ENCODE data around the gene OR2Y1. TPM values are rescaled to one million over a fixed set of nuclear protein-coding genes. Genes with fewer than 3 reads are reported as not detected.
"Not testable (repeated sequence)": the region's sequence is repeated elsewhere in the genome, so short reads cannot be mapped to it uniquely, and the experiment has no call there.

OR2Y1 gene
- total and polyA plus RNA-seq, 2 of the 13 experiments (the other 11 are each of a cell fraction or from before 2014, with no cell fraction given), result not detected

- intact Hi-C loops (cut with micrococcal nuclease; ENCODE audit: unreplicated experiment), result no loop called here
- FAIRE-seq (no peak), ATAC-seq (no peak), DNase-seq (ENCODE audit: low spot score) (no peak)
- H3K9ac ChIP-seq (ENCODE audit: insufficient read depth, low read depth, low read length), result no peak overlapping the region
- no peaks in the 10 kb centered on the region; a peak in 1 of 5 replicates for H3K27me3 ChIP-seq (ENCODE audit: control insufficient read depth in 1 of 2, insufficient read depth in 2 of 2, low read length in 2 of 2)
- no peaks in the 10 kb centered on the region for H3K36me3 ChIP-seq (replicated peaks in 1 of 2; ENCODE audit: control insufficient read depth in 1 of 2, insufficient read depth in 2 of 2, low read length in 2 of 2)
- ChIA-PET CTCF (ENCODE audit: low intra/inter-chr PET ratio, low total read pairs) (no interaction called here), POLR2A (no interaction called here)
- no peak for TF ChIP-seq FOXC1 (CRISPR knock-in tag; IDR thresholded peaks at IDR 0.05; ENCODE audit: borderline replicate concordance)
- TF ChIP-seq ZNF136 (CRISPR knock-in tag; IDR thresholded peaks at IDR 0.05; ENCODE audit: low read depth), result no peak
- TF ChIP-seq ATF4 (CRISPR knock-in tag; IDR thresholded peaks at IDR 0.05), result no peak
- no peak for TF ChIP-seq NR0B2 (CRISPR knock-in tag; IDR thresholded peaks at IDR 0.05)
- no peak for TF ChIP-seq TBX3 (IDR thresholded peaks at IDR 0.05; ENCODE audit: borderline replicate concordance)
- no peak for TF ChIP-seq ZNF749 (CRISPR knock-in tag; IDR thresholded peaks at IDR 0.05; ENCODE audit: borderline replicate concordance)
- no peaks in the 10 kb centered on the region for H3K79me2 ChIP-seq (ENCODE audit: insufficient read depth, low read length)
- in situ Hi-C loops (cut with HindIII; ENCODE audit: extremely low pct_ligation_motif_present, low pct_unique_long_range_greater_than_20kb), result no loop called here
- no TSS peak for BruUV-seq (replicated peaks)
- H2AFZ ChIP-seq (ENCODE audit: low read length), result no peak overlapping the region
- no peak overlapping the region for H3K4me2 ChIP-seq (ENCODE audit: low read depth, low read length)
- H3K9me3 ChIP-seq (ENCODE audit: low read length), result no peaks in the 10 kb centered on the region
- no peak overlapping the region for H3K4me3 ChIP-seq (replicated peaks in 1 of 3; ENCODE audit: insufficient read depth in 1 of 3, low read depth in 2 of 3, low read length in 3 of 3)
- 56% methylated on average over 7 of the region's 7 CpGs for WGBS (ENCODE audit: low lambda C conversion rate)
- H3K27ac ChIP-seq (ENCODE audit: extremely low read length, insufficient read depth, low read length), result no peak overlapping the region
- H3K4me1 ChIP-seq (ENCODE audit: insufficient read depth, low read length), result no peaks in the 10 kb centered on the region
- no peaks in the 10 kb centered on the region for H4K20me1 ChIP-seq (ENCODE audit: insufficient read depth, low read length)
Measured at GRCh38 chr5:180703912-180704311, 35.9 kb downstream of the OR2Y1 start.

GRCh38 chr5:180703371-180703770 lies 36.5 kb downstream of the OR2Y1 start:
- H2AFZ ChIP-seq (ENCODE audit: low read length); FAIRE-seq; DNase-seq (ENCODE audit: low spot score); POLR2A ChIA-PET; H3K79me2 ChIP-seq (ENCODE audit: insufficient read depth, low read length); H3K4me3 ChIP-seq (replicated peaks in 1 of 3; ENCODE audit: insufficient read depth in 1 of 3, low read depth in 2 of 3, low read length in 3 of 3); intact Hi-C loops (cut with micrococcal nuclease; ENCODE audit: unreplicated experiment); CTCF ChIA-PET (ENCODE audit: low intra/inter-chr PET ratio, low total read pairs); H3K27ac ChIP-seq (ENCODE audit: extremely low read length, insufficient read depth, low read length); H3K9me3 ChIP-seq (ENCODE audit: low read length); H3K36me3 ChIP-seq (replicated peaks in 1 of 2; ENCODE audit: control insufficient read depth in 1 of 2, insufficient read depth in 2 of 2, low read length in 2 of 2); in situ Hi-C loops (cut with HindIII; ENCODE audit: extremely low pct_ligation_motif_present, low pct_unique_long_range_greater_than_20kb); H3K27me3 ChIP-seq (ENCODE audit: control insufficient read depth in 1 of 2, insufficient read depth in 2 of 2, low read length in 2 of 2); H3K4me1 ChIP-seq (ENCODE audit: insufficient read depth, low read length); H4K20me1 ChIP-seq (ENCODE audit: insufficient read depth, low read length); BruUV-seq (replicated peaks); H3K4me2 ChIP-seq (ENCODE audit: low read depth, low read length); ATAC-seq; H3K9ac ChIP-seq (ENCODE audit: insufficient read depth, low read depth, low read length): not testable (repeated sequence)
- WGBS (ENCODE audit: low lambda C conversion rate), result 50% methylated on average over 2 of the region's 2 CpGs

- H3K9ac ChIP-seq (ENCODE audit: insufficient read depth, low read depth, low read length); H3K4me2 ChIP-seq (ENCODE audit: low read depth, low read length); H3K27ac ChIP-seq (ENCODE audit: extremely low read length, insufficient read depth, low read length); intact Hi-C loops (cut with micrococcal nuclease; ENCODE audit: unreplicated experiment); H3K36me3 ChIP-seq (replicated peaks in 1 of 2; ENCODE audit: control insufficient read depth in 1 of 2, insufficient read depth in 2 of 2, low read length in 2 of 2); H3K4me1 ChIP-seq (ENCODE audit: insufficient read depth, low read length); H3K27me3 ChIP-seq (ENCODE audit: control insufficient read depth in 1 of 2, insufficient read depth in 2 of 2, low read length in 2 of 2); BruUV-seq (replicated peaks); H3K79me2 ChIP-seq (ENCODE audit: insufficient read depth, low read length); H4K20me1 ChIP-seq (ENCODE audit: insufficient read depth, low read length); ATAC-seq; DNase-seq (ENCODE audit: low spot score); H3K4me3 ChIP-seq (replicated peaks in 1 of 3; ENCODE audit: insufficient read depth in 1 of 3, low read depth in 2 of 3, low read length in 3 of 3); H3K9me3 ChIP-seq (ENCODE audit: low read length); H2AFZ ChIP-seq (ENCODE audit: low read length); CTCF ChIA-PET (ENCODE audit: low intra/inter-chr PET ratio, low total read pairs); FAIRE-seq; POLR2A ChIA-PET; in situ Hi-C loops (cut with HindIII; ENCODE audit: extremely low pct_ligation_motif_present, low pct_unique_long_range_greater_than_20kb): not testable (repeated sequence)
- 44% methylated on average over 4 of the region's 4 CpGs for WGBS (ENCODE audit: low lambda C conversion rate)
Measured at GRCh38 chr5:180700440-180700839, 39.4 kb downstream of the OR2Y1 start.
